ENCODE data around the gene PNPLA1. TPM values are rescaled to one million over a fixed set of nuclear protein-coding genes. Genes with fewer than 3 reads are reported as not detected.

PNPLA1 gene
- total RNA-seq, 1 donor from 2014 or later, result not detected

GRCh38 chr6:36306375-36306774, 36.5 kb downstream of the PNPLA1 start:
- H3K27ac Mint-ChIP-seq, result no peak overlapping the region
- POLR2A ChIA-PET, result no interaction called here
- no peak overlapping the region for H3K4me3 Mint-ChIP-seq
- TF ChIP-seq CTCF (IDR thresholded peaks at IDR 0.05), result no peak
- H3K36me3 Mint-ChIP-seq (ENCODE audit: low read depth), result no peaks in the 10 kb centered on the region
- intact Hi-C loops (cut with micrococcal nuclease), result no loop called here
- CTCF ChIA-PET, result interaction anchor here (1.2 to 7.1 kb wide), 3 partner anchors 10 to 55 kb away, joined by 3 to 91 read pairs (median 4); no protein-coding TSS in a partner anchor
- H3K27me3 Mint-ChIP-seq, result peaks cover 11% of the 10 kb centered on the region
- peaks cover 1% of the 10 kb centered on the region for H3K4me1 Mint-ChIP-seq
- no peak for ATAC-seq (ENCODE audit: low read depth)
- DNase-seq, result no peak
- no peaks in the 10 kb centered on the region for H3K9me3 Mint-ChIP-seq

GRCh38 chr6:36308514-36308913, 38.7 kb downstream of the PNPLA1 start:
- DNase-seq (no peak), ATAC-seq (ENCODE audit: low read depth) (no peak)
- Mint-ChIP-seq H3K27me3 (peaks cover 2% of the 10 kb centered on the region), H3K4me3 (no peak overlapping the region), H3K4me1 (peaks cover 16% of the 10 kb centered on the region), H3K36me3 (ENCODE audit: low read depth) (no peaks in the 10 kb centered on the region), H3K9me3 (no peaks in the 10 kb centered on the region), H3K27ac (no peak overlapping the region)
- no peak for TF ChIP-seq CTCF (IDR thresholded peaks at IDR 0.05)
- intact Hi-C loops (cut with micrococcal nuclease), result no loop called here
- CTCF ChIA-PET, result no interaction called here
- POLR2A ChIA-PET, result no interaction called here

DNA sequence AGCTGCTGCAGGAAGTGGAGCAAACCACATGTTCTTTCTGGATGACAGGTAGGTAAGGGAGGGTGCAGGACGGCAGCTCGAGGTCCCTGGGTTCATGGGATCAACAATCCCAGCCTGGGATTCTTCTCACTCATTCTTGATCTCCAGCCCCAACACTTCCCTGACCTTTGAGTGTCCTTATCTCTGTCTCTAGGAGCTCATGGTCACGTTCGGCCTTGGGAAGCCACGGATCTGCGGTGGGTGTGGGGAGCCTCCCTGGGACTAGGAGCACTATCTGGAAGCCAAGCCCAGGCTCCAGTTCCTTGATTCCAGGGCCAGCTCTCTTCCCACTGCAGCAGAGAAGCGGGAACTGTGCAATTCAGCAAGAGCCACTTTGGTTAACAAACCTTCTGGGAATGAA, 39.3 kb downstream of the PNPLA1 start:
- POLR2A ChIA-PET, result no interaction called here
- H3K27ac Mint-ChIP-seq, result no peak overlapping the region
- no peaks in the 10 kb centered on the region for H3K9me3 Mint-ChIP-seq
- intact Hi-C loops (cut with micrococcal nuclease), result no loop called here
- DNase-seq (no peak), ATAC-seq (ENCODE audit: low read depth) (no peak)
- H3K27me3 Mint-ChIP-seq, result peaks cover 2% of the 10 kb centered on the region
- CTCF ChIA-PET, result no interaction called here
- H3K4me3 Mint-ChIP-seq, result no peak overlapping the region
- no peaks in the 10 kb centered on the region for H3K36me3 Mint-ChIP-seq (ENCODE audit: low read depth)
- TF ChIP-seq CTCF (IDR thresholded peaks at IDR 0.05), result no peak
- H3K4me1 Mint-ChIP-seq, result peaks cover 20% of the 10 kb centered on the region

DNA sequence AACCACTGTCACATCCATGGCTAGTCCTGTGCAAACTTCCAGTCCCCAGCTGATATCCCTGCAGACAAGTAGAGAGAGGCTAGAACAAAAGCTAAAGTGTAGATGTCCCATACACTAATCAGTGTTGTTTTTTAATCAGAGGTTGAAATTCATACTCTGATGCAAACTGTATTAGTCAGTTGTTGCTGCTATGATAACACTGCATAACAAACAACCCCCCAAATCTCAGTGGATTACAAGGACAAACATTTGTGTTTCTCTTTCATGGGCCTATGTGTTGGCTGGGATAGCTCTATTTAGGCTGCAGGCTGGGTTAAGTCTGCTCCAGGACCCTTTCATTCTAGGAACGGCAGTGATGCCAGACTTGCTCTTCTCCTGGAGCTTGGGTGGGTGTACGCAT, 40.0 kb downstream of the PNPLA1 start:
- POLR2A ChIA-PET, result no interaction called here
- DNase-seq (no peak), ATAC-seq (ENCODE audit: low read depth) (no peak)
- Mint-ChIP-seq H3K4me1 (peaks cover 20% of the 10 kb centered on the region), H3K27ac (no peak overlapping the region), H3K4me3 (no peak overlapping the region), H3K27me3 (peaks cover 2% of the 10 kb centered on the region), H3K36me3 (ENCODE audit: low read depth) (no peaks in the 10 kb centered on the region), H3K9me3 (no peaks in the 10 kb centered on the region)
- no peak for TF ChIP-seq CTCF (IDR thresholded peaks at IDR 0.05)
- CTCF ChIA-PET, result no interaction called here
- intact Hi-C loops (cut with micrococcal nuclease), result no loop called here

GRCh38 chr6:36312854-36313648, 43.2 kb downstream of the PNPLA1 start:
- ATAC-seq (ENCODE audit: low read depth) (peak; percentile 62), DNase-seq (no peak)
- Mint-ChIP-seq H3K4me3 (peak overlapping the region; percentile 21), H3K9me3 (no peaks in the 10 kb centered on the region), H3K36me3 (ENCODE audit: low read depth) (no peaks in the 10 kb centered on the region), H3K27ac (no peak overlapping the region), H3K4me1 (peaks cover 20% of the 10 kb centered on the region), H3K27me3 (no peaks in the 10 kb centered on the region)
- ChIA-PET POLR2A (no interaction called here), CTCF (interaction anchor here (1.4 to 2.4 kb wide), 3 partner anchors 11 to 46 kb away, joined by 3 to 8 read pairs (median 4); no protein-coding TSS in a partner anchor)
- TF ChIP-seq CTCF (IDR thresholded peaks at IDR 0.05), result no peak
- intact Hi-C loops (cut with micrococcal nuclease), result no loop called here
